ENCODE data around the gene GPR21. TPM values are rescaled to one million over a fixed set of nuclear protein-coding genes. Genes with fewer than 3 reads are reported as not detected.

GPR21 gene
- 1.5 TPM in 1 of 2 replicates, not detected in the other for total RNA-seq (2012; rRNA removed)

- H3K4me2 ChIP-seq (ENCODE audit: low read length) = no peak within 1 kb of the TSS
- no peaks in the 10 kb centered on the region for H3K9me3 ChIP-seq (replicated peaks; ENCODE audit: low read length)
- H3K27me3 ChIP-seq (ENCODE audit: control insufficient read depth, insufficient read depth, low read length) = no peaks in the 10 kb centered on the region
- peaks cover 24% of the 10 kb centered on the region for H3K4me1 ChIP-seq (ENCODE audit: control insufficient read depth, insufficient read depth, low read length)
- H3K9ac ChIP-seq (ENCODE audit: low read depth, low read length) = no peak within 1 kb of the TSS
- peaks cover 7% of the 10 kb centered on the region for H3K36me3 ChIP-seq (ENCODE audit: insufficient read depth, low read length)
- H3K4me3 ChIP-seq (ENCODE audit: low read length) = no peak within 1 kb of the TSS
These were observed at the start of gene GPR21 for GRCh38 chr9:123033352-123033751. Gene GPR21 (plus strand): TSS chr9:123033667. CDS start chr9:123034567, 900 bp downstream.

GRCh38 chr9:122986010-122986409 lies 47.5 kb upstream of the GPR21 start:
- H3K36me3 ChIP-seq (ENCODE audit: insufficient read depth, low read length) = peaks cover 25% of the 10 kb centered on the region
- H3K4me3 ChIP-seq (ENCODE audit: low read length) = no peak overlapping the region
- no peaks in the 10 kb centered on the region for H3K27me3 ChIP-seq (ENCODE audit: control insufficient read depth, insufficient read depth, low read length)
- H3K4me1 ChIP-seq (ENCODE audit: control insufficient read depth, insufficient read depth, low read length) = no peaks in the 10 kb centered on the region
- no peak overlapping the region for H3K9ac ChIP-seq (ENCODE audit: low read depth, low read length)
- H3K9me3 ChIP-seq (replicated peaks; ENCODE audit: low read length) = no peaks in the 10 kb centered on the region
- H3K4me2 ChIP-seq (ENCODE audit: low read length) = no peak overlapping the region

- Histone ChIP-seq H3K9ac (ENCODE audit: low read depth, low read length) (no peak overlapping the region), H3K4me1 (ENCODE audit: control insufficient read depth, insufficient read depth, low read length) (peaks cover 3% of the 10 kb centered on the region), H3K36me3 (ENCODE audit: insufficient read depth, low read length) (peaks cover 25% of the 10 kb centered on the region), H3K27me3 (ENCODE audit: control insufficient read depth, insufficient read depth, low read length) (no peaks in the 10 kb centered on the region), H3K9me3 (replicated peaks; ENCODE audit: low read length) (no peaks in the 10 kb centered on the region), H3K4me3 (ENCODE audit: low read length) (no peak overlapping the region), H3K4me2 (ENCODE audit: low read length) (no peak overlapping the region)
These were observed 45.3 kb upstream of the GPR21 start for GRCh38 chr9:122988141-122988540.

GRCh38 chr9:122988920-122989621 lies 44.4 kb upstream of the GPR21 start:
- Histone ChIP-seq H3K27me3 (ENCODE audit: control insufficient read depth, insufficient read depth, low read length) (no peaks in the 10 kb centered on the region), H3K4me1 (ENCODE audit: control insufficient read depth, insufficient read depth, low read length) (peaks cover 3% of the 10 kb centered on the region), H3K9me3 (replicated peaks; ENCODE audit: low read length) (no peaks in the 10 kb centered on the region), H3K4me2 (ENCODE audit: low read length) (no peak overlapping the region), H3K4me3 (ENCODE audit: low read length) (no peak overlapping the region), H3K9ac (ENCODE audit: low read depth, low read length) (no peak overlapping the region), H3K36me3 (ENCODE audit: insufficient read depth, low read length) (peaks cover 29% of the 10 kb centered on the region)

GRCh38 chr9:122991370-122991830 lies 42.1 kb upstream of the GPR21 start:
- no peak overlapping the region for H3K9ac ChIP-seq (ENCODE audit: low read depth, low read length)
- no peaks in the 10 kb centered on the region for H3K9me3 ChIP-seq (replicated peaks; ENCODE audit: low read length)
- peaks cover 3% of the 10 kb centered on the region for H3K4me1 ChIP-seq (ENCODE audit: control insufficient read depth, insufficient read depth, low read length)
- H3K4me2 ChIP-seq (ENCODE audit: low read length) = no peak overlapping the region
- no peak overlapping the region for H3K4me3 ChIP-seq (ENCODE audit: low read length)
- peaks cover 22% of the 10 kb centered on the region for H3K36me3 ChIP-seq (ENCODE audit: insufficient read depth, low read length)
- H3K27me3 ChIP-seq (ENCODE audit: control insufficient read depth, insufficient read depth, low read length) = no peaks in the 10 kb centered on the region

- no peak overlapping the region for H3K4me3 ChIP-seq (ENCODE audit: low read length)
- no peaks in the 10 kb centered on the region for H3K9me3 ChIP-seq (replicated peaks; ENCODE audit: low read length)
- H3K36me3 ChIP-seq (ENCODE audit: insufficient read depth, low read length) = peaks cover 32% of the 10 kb centered on the region
- no peaks in the 10 kb centered on the region for H3K27me3 ChIP-seq (ENCODE audit: control insufficient read depth, insufficient read depth, low read length)
- H3K9ac ChIP-seq (ENCODE audit: low read depth, low read length) = no peak overlapping the region
- no peak overlapping the region for H3K4me2 ChIP-seq (ENCODE audit: low read length)
- peaks cover 5% of the 10 kb centered on the region for H3K4me1 ChIP-seq (ENCODE audit: control insufficient read depth, insufficient read depth, low read length)
These were observed 36.9 kb upstream of the GPR21 start for GRCh38 chr9:122996586-122996985.

- Histone ChIP-seq H3K36me3 (ENCODE audit: insufficient read depth, low read length) (peaks cover 34% of the 10 kb centered on the region), H3K9ac (ENCODE audit: low read depth, low read length) (no peak overlapping the region), H3K4me3 (ENCODE audit: low read length) (no peak overlapping the region), H3K27me3 (ENCODE audit: control insufficient read depth, insufficient read depth, low read length) (no peaks in the 10 kb centered on the region), H3K4me1 (ENCODE audit: control insufficient read depth, insufficient read depth, low read length) (peaks cover 3% of the 10 kb centered on the region), H3K4me2 (ENCODE audit: low read length) (no peak overlapping the region), H3K9me3 (replicated peaks; ENCODE audit: low read length) (no peaks in the 10 kb centered on the region)
These were observed 35.0 kb upstream of the GPR21 start for GRCh38 chr9:122998448-122998847.

- H3K27me3 ChIP-seq (ENCODE audit: control insufficient read depth, insufficient read depth, low read length) = no peaks in the 10 kb centered on the region
- no peak overlapping the region for H3K4me3 ChIP-seq (ENCODE audit: low read length)
- H3K4me2 ChIP-seq (ENCODE audit: low read length) = no peak overlapping the region
- no peak overlapping the region for H3K9ac ChIP-seq (ENCODE audit: low read depth, low read length)
- H3K36me3 ChIP-seq (ENCODE audit: insufficient read depth, low read length) = peaks cover 34% of the 10 kb centered on the region
- H3K9me3 ChIP-seq (replicated peaks; ENCODE audit: low read length) = no peaks in the 10 kb centered on the region
- peaks cover 7% of the 10 kb centered on the region for H3K4me1 ChIP-seq (ENCODE audit: control insufficient read depth, insufficient read depth, low read length)
These were observed 32.9 kb upstream of the GPR21 start for GRCh38 chr9:123000371-123001068.

GRCh38 chr9:123002754-123003153 lies 30.7 kb upstream of the GPR21 start:
- no peak overlapping the region for H3K4me3 ChIP-seq (ENCODE audit: low read length)
- peaks cover 20% of the 10 kb centered on the region for H3K36me3 ChIP-seq (ENCODE audit: insufficient read depth, low read length)
- peaks cover 7% of the 10 kb centered on the region for H3K4me1 ChIP-seq (ENCODE audit: control insufficient read depth, insufficient read depth, low read length)
- H3K9me3 ChIP-seq (replicated peaks; ENCODE audit: low read length) = no peaks in the 10 kb centered on the region
- no peaks in the 10 kb centered on the region for H3K27me3 ChIP-seq (ENCODE audit: control insufficient read depth, insufficient read depth, low read length)
- no peak overlapping the region for H3K4me2 ChIP-seq (ENCODE audit: low read length)
- H3K9ac ChIP-seq (ENCODE audit: low read depth, low read length) = no peak overlapping the region

- no peak overlapping the region for H3K9ac ChIP-seq (ENCODE audit: low read depth, low read length)
- no peak overlapping the region for H3K4me3 ChIP-seq (ENCODE audit: low read length)
- H3K4me2 ChIP-seq (ENCODE audit: low read length) = no peak overlapping the region
- H3K4me1 ChIP-seq (ENCODE audit: control insufficient read depth, insufficient read depth, low read length) = peaks cover 7% of the 10 kb centered on the region
- no peaks in the 10 kb centered on the region for H3K27me3 ChIP-seq (ENCODE audit: control insufficient read depth, insufficient read depth, low read length)
- no peaks in the 10 kb centered on the region for H3K9me3 ChIP-seq (replicated peaks; ENCODE audit: low read length)
- H3K36me3 ChIP-seq (ENCODE audit: insufficient read depth, low read length) = peaks cover 16% of the 10 kb centered on the region
These were observed 30.0 kb upstream of the GPR21 start for GRCh38 chr9:123003466-123003865.

GRCh38 chr9:123005964-123006363 lies 27.5 kb upstream of the GPR21 start:
- Histone ChIP-seq H3K9ac (ENCODE audit: low read depth, low read length) (no peak overlapping the region), H3K4me3 (ENCODE audit: low read length) (no peak overlapping the region), H3K36me3 (ENCODE audit: insufficient read depth, low read length) (peaks cover 26% of the 10 kb centered on the region), H3K9me3 (replicated peaks; ENCODE audit: low read length) (no peaks in the 10 kb centered on the region), H3K4me1 (ENCODE audit: control insufficient read depth, insufficient read depth, low read length) (peaks cover 4% of the 10 kb centered on the region), H3K27me3 (ENCODE audit: control insufficient read depth, insufficient read depth, low read length) (no peaks in the 10 kb centered on the region), H3K4me2 (ENCODE audit: low read length) (no peak overlapping the region)
